DOHH2 (cell line): ENCODE data around the gene RPP21.

Experiments used
- EZH2phosphoT487 ChIP-seq: fragments of 200-600 bp; sonication (generic); IDR thresholded peaks from 2 replicates; pipeline ENCODE4 v1.6.1; 2017; ENCODE audit warnings: borderline replicate concordance, mild to moderate bottlenecking, antibody characterized with exemption, low read length, moderate library complexity, mixed read lengths
- TF ChIP-seq, protein P1 (sequence below): fragments of 200-600 bp; sonication (generic); IDR thresholded peaks from one replicate; pipeline ENCODE4 v1.5.1; 2014; ENCODE audit warnings: antibody characterized with exemption, mild to moderate bottlenecking, low read depth, low read length; ENCODE audit not compliant: poor library complexity, severe bottlenecking

DNA sequence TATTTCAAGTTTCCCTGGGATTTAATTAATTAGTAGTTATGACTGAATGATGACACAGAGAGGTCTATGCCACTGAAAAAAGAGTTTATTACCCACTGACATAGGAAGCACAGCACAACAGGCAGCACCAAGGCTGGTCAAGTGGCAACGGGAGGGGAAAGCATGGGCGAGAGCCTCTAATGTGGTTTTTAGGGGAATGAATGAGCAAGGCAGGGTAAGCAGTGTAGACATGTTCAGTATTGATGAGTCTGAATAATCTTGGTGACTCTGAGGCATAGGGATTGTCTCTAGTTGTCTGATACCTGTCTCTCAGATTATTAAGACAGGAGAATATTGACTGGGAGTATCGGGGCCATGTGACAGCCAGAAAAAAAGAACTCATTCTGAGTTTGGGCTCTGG, 46.3 kb downstream of the RPP21 start:
- TF ChIP-seq EZH2phosphoT487, result no peak
- TF ChIP-seq, protein P1, sequence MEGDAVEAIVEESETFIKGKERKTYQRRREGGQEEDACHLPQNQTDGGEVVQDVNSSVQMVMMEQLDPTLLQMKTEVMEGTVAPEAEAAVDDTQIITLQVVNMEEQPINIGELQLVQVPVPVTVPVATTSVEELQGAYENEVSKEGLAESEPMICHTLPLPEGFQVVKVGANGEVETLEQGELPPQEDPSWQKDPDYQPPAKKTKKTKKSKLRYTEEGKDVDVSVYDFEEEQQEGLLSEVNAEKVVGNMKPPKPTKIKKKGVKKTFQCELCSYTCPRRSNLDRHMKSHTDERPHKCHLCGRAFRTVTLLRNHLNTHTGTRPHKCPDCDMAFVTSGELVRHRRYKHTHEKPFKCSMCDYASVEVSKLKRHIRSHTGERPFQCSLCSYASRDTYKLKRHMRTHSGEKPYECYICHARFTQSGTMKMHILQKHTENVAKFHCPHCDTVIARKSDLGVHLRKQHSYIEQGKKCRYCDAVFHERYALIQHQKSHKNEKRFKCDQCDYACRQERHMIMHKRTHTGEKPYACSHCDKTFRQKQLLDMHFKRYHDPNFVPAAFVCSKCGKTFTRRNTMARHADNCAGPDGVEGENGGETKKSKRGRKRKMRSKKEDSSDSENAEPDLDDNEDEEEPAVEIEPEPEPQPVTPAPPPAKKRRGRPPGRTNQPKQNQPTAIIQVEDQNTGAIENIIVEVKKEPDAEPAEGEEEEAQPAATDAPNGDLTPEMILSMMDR, result no peak
